GM13976 (cell line): Measurements from ENCODE around the gene RNF123.
"Not testable (repeated sequence)": the region's sequence is repeated elsewhere in the genome, so short reads cannot be mapped to it uniquely, and the experiment has no call there.

ENCODE experiments used
- DNase-seq: peaks from one replicate; pipeline ENCODE4 v3.0.0; 2012; ENCODE audit warnings: low spot score
- in situ Hi-C: fragments of 300-500 bp; cut with MboI; formaldehyde crosslinking; loops from one replicate; pipeline ENCODE4 v1.12.0; 2022; ENCODE audit warnings: low sequenced_read_pairs, mixed read lengths, inconsistent platforms; ENCODE audit not compliant: unreplicated experiment
- TF ChIP-seq, protein P1 (sequence below): IDR thresholded peaks from 2 replicates; pipeline ENCODE4 v1.5.1; 2012; ENCODE audit warnings: borderline replicate concordance, mild to moderate bottlenecking; ENCODE audit not compliant: insufficient read depth; ENCODE audit errors: extremely low read depth, missing control alignments, control extremely low read depth

RNF123 gene

DNA sequence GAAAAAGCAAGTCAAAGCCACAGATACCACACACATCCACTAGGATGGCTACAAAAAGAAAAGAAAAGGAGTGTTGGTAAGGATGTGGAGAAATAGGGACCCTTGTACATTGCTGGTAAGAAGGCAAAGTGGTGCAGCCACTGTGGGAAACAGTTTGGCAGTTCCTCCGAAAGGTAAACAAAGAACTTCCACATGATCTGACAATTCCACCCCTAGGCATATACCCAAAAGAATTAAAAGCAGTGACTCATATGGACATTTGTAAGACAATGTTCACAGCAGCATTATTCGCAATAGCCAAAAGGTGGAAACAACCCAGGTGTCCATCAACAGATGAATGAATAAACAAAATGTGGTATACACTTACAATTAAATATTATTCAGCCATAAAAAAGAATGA is 56.6 kb downstream of the RNF123 start:
- in situ Hi-C loops = no loop called here
- TF ChIP-seq, protein P1, sequence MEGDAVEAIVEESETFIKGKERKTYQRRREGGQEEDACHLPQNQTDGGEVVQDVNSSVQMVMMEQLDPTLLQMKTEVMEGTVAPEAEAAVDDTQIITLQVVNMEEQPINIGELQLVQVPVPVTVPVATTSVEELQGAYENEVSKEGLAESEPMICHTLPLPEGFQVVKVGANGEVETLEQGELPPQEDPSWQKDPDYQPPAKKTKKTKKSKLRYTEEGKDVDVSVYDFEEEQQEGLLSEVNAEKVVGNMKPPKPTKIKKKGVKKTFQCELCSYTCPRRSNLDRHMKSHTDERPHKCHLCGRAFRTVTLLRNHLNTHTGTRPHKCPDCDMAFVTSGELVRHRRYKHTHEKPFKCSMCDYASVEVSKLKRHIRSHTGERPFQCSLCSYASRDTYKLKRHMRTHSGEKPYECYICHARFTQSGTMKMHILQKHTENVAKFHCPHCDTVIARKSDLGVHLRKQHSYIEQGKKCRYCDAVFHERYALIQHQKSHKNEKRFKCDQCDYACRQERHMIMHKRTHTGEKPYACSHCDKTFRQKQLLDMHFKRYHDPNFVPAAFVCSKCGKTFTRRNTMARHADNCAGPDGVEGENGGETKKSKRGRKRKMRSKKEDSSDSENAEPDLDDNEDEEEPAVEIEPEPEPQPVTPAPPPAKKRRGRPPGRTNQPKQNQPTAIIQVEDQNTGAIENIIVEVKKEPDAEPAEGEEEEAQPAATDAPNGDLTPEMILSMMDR = no peak
- DNase-seq = no peak

DNA sequence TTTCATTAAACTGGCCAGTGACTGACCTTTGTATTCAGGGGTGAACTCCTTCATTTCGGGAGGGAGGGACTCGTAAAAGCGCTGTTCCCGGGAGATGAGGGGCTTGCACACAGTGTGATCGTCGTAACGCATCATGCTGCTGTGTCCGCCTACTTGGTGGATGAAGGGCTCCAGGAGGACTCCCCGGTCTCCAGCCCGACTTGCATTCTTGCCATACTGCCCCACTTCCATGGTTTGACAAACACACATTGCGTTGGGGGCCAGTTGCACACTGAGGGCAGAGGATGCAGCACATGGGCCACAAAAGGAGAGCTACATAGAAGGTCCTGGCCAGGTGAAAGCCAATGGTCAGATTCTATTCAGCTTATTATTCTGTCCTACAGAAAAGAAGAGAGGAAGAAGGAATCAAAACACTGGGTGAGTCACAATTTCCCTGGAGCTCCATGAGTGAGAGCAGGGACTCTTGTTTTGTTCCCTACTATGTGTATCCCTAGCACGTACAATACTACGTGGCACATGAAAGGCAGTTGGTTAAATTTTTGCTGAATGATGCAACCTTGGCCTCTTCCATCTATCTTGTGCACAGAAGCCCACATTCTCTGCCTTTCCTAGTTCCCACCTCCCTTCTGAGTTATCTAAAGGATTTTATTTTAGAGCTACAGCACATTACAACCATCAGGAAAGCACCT is 58.6 kb downstream of the RNF123 start:
- DNase-seq = no peak
- in situ Hi-C loops = no loop called here
- TF ChIP-seq, protein P1 = no peak

DNA sequence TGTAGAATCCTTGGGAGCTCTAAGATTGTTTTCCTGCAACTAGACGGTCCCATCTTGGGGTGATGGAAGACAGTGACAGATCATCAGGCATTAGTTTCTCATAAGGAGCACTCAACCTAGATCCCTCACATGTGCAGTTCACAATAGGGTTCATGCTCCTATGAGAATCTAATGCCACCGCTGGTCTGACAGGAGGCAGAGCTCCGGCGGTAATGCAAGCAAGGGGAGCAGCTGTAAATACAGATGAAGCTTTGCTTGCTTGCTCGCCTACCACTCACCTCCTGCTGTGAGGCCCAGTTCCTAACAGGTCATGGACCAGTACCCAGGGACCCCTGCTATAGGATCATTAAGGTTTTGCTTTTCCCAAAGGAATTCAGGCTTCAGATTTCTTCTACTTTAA is 59.5 kb downstream of the RNF123 start:
- DNase-seq, in situ Hi-C loops: not testable (repeated sequence)

DNA sequence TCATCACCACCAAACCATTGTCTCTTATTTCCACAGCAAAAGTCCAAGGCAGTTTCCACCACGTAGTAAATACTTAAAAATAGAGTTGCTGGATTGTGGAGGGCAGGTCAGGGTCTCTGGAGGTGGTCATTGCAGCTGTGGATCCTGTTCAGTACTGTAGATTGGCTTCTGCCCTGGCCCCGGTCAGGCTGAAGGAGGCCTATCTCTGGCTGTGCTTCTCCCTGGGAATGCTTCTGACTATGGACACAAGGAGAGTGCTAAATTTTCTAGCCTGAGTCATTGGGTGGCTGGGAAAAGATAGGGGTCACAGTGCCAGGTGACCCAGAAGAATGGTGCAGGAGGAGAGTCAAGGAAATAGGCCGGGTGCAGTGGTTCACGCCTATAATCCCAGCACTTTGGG is 60.7 kb downstream of the RNF123 start:
- TF ChIP-seq, protein P1 = no peak
- DNase-seq = no peak
- in situ Hi-C loops = no loop called here

DNA sequence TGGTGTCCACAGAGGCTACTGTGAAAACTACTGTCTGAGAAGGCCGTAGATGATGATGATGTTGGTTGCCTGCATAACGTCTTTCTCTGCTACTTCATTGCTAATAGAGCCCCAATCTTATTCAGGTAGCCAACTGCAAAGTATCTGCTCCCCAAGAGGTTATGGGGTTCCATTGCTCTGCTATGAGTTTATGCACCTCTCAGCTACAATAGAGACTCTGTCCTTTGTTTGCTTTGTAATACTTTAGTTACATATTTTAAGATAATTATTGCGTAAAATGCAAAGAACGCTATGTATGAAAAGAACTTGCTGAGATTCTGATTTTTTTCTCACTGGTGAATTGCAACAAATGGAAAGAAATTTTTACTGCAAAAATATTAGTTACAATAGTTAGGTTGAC is 62.1 kb downstream of the RNF123 start:
- in situ Hi-C loops = no loop called here
- DNase-seq = no peak
- TF ChIP-seq, protein P1 = no peak

DNA sequence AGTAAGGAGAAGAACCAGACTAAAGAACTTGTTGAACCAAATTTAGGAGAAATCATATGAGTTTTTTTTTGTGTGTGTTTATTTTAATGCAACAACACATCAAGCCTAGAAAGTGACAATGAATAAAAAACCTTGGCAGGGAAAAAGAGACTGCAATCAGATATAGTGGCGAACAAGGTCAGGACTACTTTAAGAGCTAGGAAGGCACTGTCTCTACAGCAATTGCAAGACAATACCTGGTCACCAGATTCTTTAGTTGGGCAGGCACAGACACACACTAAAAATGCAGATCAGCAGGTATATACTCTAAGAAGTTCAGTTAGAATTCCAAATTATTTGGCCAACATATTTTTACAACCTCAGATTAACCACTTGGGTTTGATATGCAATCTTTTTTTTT is 65.2 kb downstream of the RNF123 start:
- TF ChIP-seq, protein P1 = no peak
- in situ Hi-C loops = no loop called here
- no peak for DNase-seq

DNA sequence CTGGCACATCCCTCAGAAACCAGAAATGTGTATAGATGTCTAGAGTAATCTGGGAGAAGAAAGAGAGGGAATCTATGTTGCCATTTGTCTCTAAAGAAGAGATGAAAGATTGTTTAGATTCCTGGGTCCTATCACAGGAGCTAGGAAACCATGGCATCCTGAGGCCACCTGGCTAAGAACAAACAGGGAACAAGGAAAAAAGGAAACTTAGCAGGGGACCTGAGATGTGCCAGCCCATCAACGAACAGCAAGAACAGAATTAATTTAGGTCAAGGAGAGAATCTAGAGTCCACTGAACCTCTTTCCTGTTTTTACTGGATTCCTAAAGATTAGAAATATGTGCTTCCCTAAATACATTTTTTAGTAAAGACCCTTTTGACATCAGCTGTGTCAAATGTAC is 66.7 kb downstream of the RNF123 start:
- in situ Hi-C loops = no loop called here
- no peak for DNase-seq
- TF ChIP-seq, protein P1 = no peak
